GM23338 (cell line): ENCODE measurements around the gene CTNNA3. TPM values are rescaled to one million over a fixed set of nuclear protein-coding genes. Genes with fewer than 3 reads are reported as not detected.

Experiments used
- ATAC-seq: fragments of 200-7000 bp; cut with Tn5 transposase; 3 replicates; pipeline ENCODE4 v1.9.1; 2020
- DNase-seq: peaks from one replicate; pipeline ENCODE4 v3.0.0-alpha.2; 2015; ENCODE audit warnings: low spot score
- H2AFZ ChIP-seq: fragments of 200-600 bp; sonication (generic); 2 replicates; pipeline ENCODE4 v1.8.0; 2016; ENCODE audit warnings: antibody characterized with exemption, mild to moderate bottlenecking, moderate library complexity
- H3F3A ChIP-seq: fragments of 200-600 bp; sonication (generic); replicated peaks from 2 replicates; pipeline ENCODE4 v1.8.0; 2017; ENCODE audit warnings: antibody characterized with exemption, mixed run types, low read depth
- H3K27ac ChIP-seq: fragments of 200-600 bp; sonication (generic); 2 replicates; pipeline ENCODE4 v1.6.1; 2016; ENCODE audit warnings: low read depth
- H3K27me3 ChIP-seq: fragments of 200-600 bp; sonication (generic); 2 replicates; pipeline ENCODE4 v1.8.0; 2016; ENCODE audit warnings: mild to moderate bottlenecking, mixed run types, moderate library complexity; ENCODE audit not compliant: insufficient read depth
- H3K36me3 ChIP-seq: fragments of 200-600 bp; sonication (generic); 2 replicates; pipeline ENCODE4 v1.8.0; 2016; ENCODE audit warnings: mild to moderate bottlenecking; ENCODE audit not compliant: insufficient read depth
- H3K4me1 ChIP-seq: fragments of 200-600 bp; sonication (generic); 2 replicates; pipeline ENCODE4 v1.8.0; 2016; ENCODE audit warnings: mild to moderate bottlenecking, moderate library complexity; ENCODE audit not compliant: insufficient read depth
- H3K4me2 ChIP-seq: fragments of 200-600 bp; sonication (generic); 2 replicates; pipeline ENCODE4 v1.7.1; 2017; ENCODE audit warnings: mixed run types
- H3K4me3 ChIP-seq: fragments of 200-600 bp; sonication (generic); 2 replicates; pipeline ENCODE4 v1.6.1; 2016; ENCODE audit warnings: mixed run types
- H3K79me2 ChIP-seq: fragments of 200-600 bp; sonication (generic); replicated peaks from 2 replicates; pipeline ENCODE4 v1.8.0; 2017; ENCODE audit warnings: mild to moderate bottlenecking; ENCODE audit not compliant: insufficient read depth
- H3K9me2 ChIP-seq: fragments of 200-600 bp; sonication (generic); 2 replicates; pipeline ENCODE4 v1.8.0; 2017; ENCODE audit not compliant: insufficient read depth
- H4K20me1 ChIP-seq: fragments of 200-600 bp; sonication (generic); replicated peaks from 2 replicates; pipeline ENCODE4 v1.8.0; 2017; ENCODE audit warnings: mild to moderate bottlenecking; ENCODE audit not compliant: insufficient read depth
- H3K27ac Mint-ChIP-seq: 2 replicates; pipeline ENCODE4 v1.8.0; 2020; ENCODE audit warnings: inconsistent platforms, mild to moderate bottlenecking, moderate library complexity, mixed read lengths
- H3K27me3 Mint-ChIP-seq: 3 replicates; pipeline ENCODE4 v1.8.0; 2022; ENCODE audit warnings: low read depth, mild to moderate bottlenecking, moderate library complexity, mixed read lengths, inconsistent platforms; ENCODE audit not compliant: insufficient read depth, poor library complexity
- H3K36me3 Mint-ChIP-seq: 3 replicates; pipeline ENCODE4 v1.8.0; 2021; ENCODE audit warnings: low read depth, mild to moderate bottlenecking, inconsistent platforms, moderate library complexity, mixed read lengths
- H3K4me1 Mint-ChIP-seq: 3 replicates; pipeline ENCODE4 v1.8.0; 2020; ENCODE audit warnings: mild to moderate bottlenecking, inconsistent platforms, mixed read lengths
- H3K4me3 Mint-ChIP-seq: 3 replicates; pipeline ENCODE4 v1.8.0; 2021; ENCODE audit warnings: moderate library complexity, mild to moderate bottlenecking, inconsistent platforms, mixed read lengths
- H3K9me3 Mint-ChIP-seq: 3 replicates; pipeline ENCODE4 v1.8.0; 2020; ENCODE audit warnings: moderate library complexity, mild to moderate bottlenecking, inconsistent platforms, mixed read lengths
- CREB1 ChIP-seq: fragments of 250-450 bp; sonication (Bioruptor Pico); IDR thresholded peaks from 2 replicates; pipeline ENCODE4 v1.5.0; 2020; ENCODE audit warnings: low read depth, mild to moderate bottlenecking, moderate library complexity
- EZH2 ChIP-seq: fragments of 200-600 bp; sonication (generic); IDR thresholded peaks from one replicate; pipeline ENCODE4 v1.8.0; 2017; ENCODE audit warnings: antibody characterized with exemption, mild to moderate bottlenecking, low read depth; ENCODE audit not compliant: unreplicated experiment
- EZH2phosphoT487 ChIP-seq: fragments of 200-600 bp; sonication (generic); IDR thresholded peaks from one replicate; pipeline ENCODE4 v1.8.1; 2018; ENCODE audit warnings: antibody characterized with exemption; ENCODE audit not compliant: unreplicated experiment
- JUNB ChIP-seq: IDR thresholded peaks from one replicate; pipeline ENCODE4 v1.6.1; 2016; ENCODE audit warnings: antibody characterized with exemption; ENCODE audit not compliant: unreplicated experiment
- NANOG ChIP-seq: IDR thresholded peaks from 2 replicates; pipeline ENCODE4 v1.6.1; 2016; ENCODE audit warnings: antibody characterized with exemption, borderline replicate concordance
- ZNF114 ChIP-seq: fragments of 250-450 bp; sonication (Bioruptor Pico); IDR thresholded peaks from 2 replicates; pipeline ENCODE4 v1.5.0; 2020; ENCODE audit warnings: mild to moderate bottlenecking, moderate library complexity
- ZNF331 ChIP-seq: fragments of 250-450 bp; sonication (Bioruptor Pico); IDR thresholded peaks from 2 replicates; pipeline ENCODE4 v1.5.0; 2020; ENCODE audit warnings: low read depth, mild to moderate bottlenecking, moderate library complexity
- polyA plus RNA-seq: library from polyadenylated mRNA; unstranded; fragments of >200 nt; fragmentation: Nextera tagmentation; extraction: Ambion mirVana; gene quantifications from 2 replicates; pipeline ENCODE4 v1.2.1, GENCODE V29; 2016
- total RNA-seq: library from RNA; depleted of rRNA; stranded (reverse); fragments of >200 nt; shearing (Covaris generic); gene quantifications from 2 replicates; pipeline ENCODE4 v1.2.3, GENCODE V29; 2014
- TF ChIP-seq, protein P1 (sequence below): IDR thresholded peaks from one replicate; pipeline ENCODE4 v1.6.1; 2018; ENCODE audit warnings: antibody characterized with exemption; ENCODE audit not compliant: unreplicated experiment
- TF ChIP-seq, protein P2 (sequence below): IDR thresholded peaks from 2 replicates; pipeline ENCODE4 v1.6.1; 2016; ENCODE audit warnings: antibody characterized with exemption
- TF ChIP-seq, protein P3 (sequence below), 2 experiments: fragments of 200-600 bp in 1 of 2; sonication (generic) in 1 of 2; conservative IDR thresholded peaks; 2 replicates each; pipeline versions ENCODE4 v1.5.1 to v1.6.1; 2016 to 2017; ENCODE audit warnings: antibody characterized with exemption in 2 of 2, low read depth in 2 of 2, mild to moderate bottlenecking in 2 of 2, moderate library complexity in 1 of 2

The CTNNA3 gene
- total and polyA plus RNA-seq, 2 experiments from 2014 or later = 0.71 to 3.3 TPM

DNA sequence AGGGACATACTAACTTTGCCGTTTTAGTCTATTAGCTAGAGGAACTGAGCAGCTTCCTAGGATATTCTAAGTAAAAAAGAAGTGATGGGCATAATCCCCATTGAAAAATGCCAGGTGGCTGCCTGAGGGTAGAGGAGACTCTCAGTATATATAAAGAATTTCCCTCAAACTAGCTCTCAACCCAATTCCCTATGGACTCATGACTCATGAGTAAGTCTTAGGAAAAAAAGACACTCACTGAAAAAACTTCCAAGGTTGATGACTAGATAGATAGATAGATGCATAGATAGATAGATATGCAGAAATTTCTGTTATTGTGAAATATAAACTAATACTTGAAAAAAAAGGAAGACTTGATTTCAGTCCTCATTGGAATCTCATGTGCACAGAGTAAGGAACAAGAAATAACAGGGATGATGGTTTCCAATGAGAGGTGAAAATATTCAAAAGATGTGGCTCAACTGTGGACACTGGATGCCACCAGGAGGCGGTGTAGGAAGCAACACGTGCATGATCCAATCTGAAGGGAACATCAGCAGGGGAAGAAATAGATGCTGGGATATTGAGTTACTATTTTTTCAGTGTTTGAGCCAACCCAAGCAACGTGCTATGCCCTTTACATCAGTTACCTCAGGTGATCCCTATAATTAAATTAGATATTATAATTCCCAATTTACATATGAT lies 1481.1 kb downstream of the CTNNA3 start:
- H2AFZ ChIP-seq = no peak overlapping the region
- DNase-seq (peak; percentile 33), ATAC-seq (no peak)
- Mint-ChIP-seq H3K4me1 (no peaks in the 10 kb centered on the region), H3K27me3 (no peaks in the 10 kb centered on the region), H3K4me3 (no peak overlapping the region), H3K27ac (no peak overlapping the region), H3K9me3 (no peaks in the 10 kb centered on the region; the same call in 2 of the 3 replicates), H3K36me3 (no peaks in the 10 kb centered on the region)
- peaks cover 9% of the 10 kb centered on the region for H3K9me2 ChIP-seq
- H3K27ac ChIP-seq = no peak overlapping the region
- H3K79me2 ChIP-seq = no peaks in the 10 kb centered on the region
- H4K20me1 ChIP-seq = no peaks in the 10 kb centered on the region
- H3K4me1 ChIP-seq = no peaks in the 10 kb centered on the region
- no peak overlapping the region for H3K4me3 ChIP-seq
- no peaks in the 10 kb centered on the region for H3F3A ChIP-seq
- no peaks in the 10 kb centered on the region for H3K36me3 ChIP-seq
- no peaks in the 10 kb centered on the region for H3K27me3 ChIP-seq
- TF ChIP-seq EZH2 (no peak), ZNF114 (CRISPR knock-in tag) (no peak), CREB1 (CRISPR knock-in tag) (no peak), NANOG (no peak)
- TF ChIP-seq, protein P1, sequence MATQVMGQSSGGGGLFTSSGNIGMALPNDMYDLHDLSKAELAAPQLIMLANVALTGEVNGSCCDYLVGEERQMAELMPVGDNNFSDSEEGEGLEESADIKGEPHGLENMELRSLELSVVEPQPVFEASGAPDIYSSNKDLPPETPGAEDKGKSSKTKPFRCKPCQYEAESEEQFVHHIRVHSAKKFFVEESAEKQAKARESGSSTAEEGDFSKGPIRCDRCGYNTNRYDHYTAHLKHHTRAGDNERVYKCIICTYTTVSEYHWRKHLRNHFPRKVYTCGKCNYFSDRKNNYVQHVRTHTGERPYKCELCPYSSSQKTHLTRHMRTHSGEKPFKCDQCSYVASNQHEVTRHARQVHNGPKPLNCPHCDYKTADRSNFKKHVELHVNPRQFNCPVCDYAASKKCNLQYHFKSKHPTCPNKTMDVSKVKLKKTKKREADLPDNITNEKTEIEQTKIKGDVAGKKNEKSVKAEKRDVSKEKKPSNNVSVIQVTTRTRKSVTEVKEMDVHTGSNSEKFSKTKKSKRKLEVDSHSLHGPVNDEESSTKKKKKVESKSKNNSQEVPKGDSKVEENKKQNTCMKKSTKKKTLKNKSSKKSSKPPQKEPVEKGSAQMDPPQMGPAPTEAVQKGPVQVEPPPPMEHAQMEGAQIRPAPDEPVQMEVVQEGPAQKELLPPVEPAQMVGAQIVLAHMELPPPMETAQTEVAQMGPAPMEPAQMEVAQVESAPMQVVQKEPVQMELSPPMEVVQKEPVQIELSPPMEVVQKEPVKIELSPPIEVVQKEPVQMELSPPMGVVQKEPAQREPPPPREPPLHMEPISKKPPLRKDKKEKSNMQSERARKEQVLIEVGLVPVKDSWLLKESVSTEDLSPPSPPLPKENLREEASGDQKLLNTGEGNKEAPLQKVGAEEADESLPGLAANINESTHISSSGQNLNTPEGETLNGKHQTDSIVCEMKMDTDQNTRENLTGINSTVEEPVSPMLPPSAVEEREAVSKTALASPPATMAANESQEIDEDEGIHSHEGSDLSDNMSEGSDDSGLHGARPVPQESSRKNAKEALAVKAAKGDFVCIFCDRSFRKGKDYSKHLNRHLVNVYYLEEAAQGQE = no peak
- TF ChIP-seq, protein P2, sequence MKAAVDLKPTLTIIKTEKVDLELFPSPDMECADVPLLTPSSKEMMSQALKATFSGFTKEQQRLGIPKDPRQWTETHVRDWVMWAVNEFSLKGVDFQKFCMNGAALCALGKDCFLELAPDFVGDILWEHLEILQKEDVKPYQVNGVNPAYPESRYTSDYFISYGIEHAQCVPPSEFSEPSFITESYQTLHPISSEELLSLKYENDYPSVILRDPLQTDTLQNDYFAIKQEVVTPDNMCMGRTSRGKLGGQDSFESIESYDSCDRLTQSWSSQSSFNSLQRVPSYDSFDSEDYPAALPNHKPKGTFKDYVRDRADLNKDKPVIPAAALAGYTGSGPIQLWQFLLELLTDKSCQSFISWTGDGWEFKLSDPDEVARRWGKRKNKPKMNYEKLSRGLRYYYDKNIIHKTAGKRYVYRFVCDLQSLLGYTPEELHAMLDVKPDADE = no peak
- TF ChIP-seq, protein P3, sequence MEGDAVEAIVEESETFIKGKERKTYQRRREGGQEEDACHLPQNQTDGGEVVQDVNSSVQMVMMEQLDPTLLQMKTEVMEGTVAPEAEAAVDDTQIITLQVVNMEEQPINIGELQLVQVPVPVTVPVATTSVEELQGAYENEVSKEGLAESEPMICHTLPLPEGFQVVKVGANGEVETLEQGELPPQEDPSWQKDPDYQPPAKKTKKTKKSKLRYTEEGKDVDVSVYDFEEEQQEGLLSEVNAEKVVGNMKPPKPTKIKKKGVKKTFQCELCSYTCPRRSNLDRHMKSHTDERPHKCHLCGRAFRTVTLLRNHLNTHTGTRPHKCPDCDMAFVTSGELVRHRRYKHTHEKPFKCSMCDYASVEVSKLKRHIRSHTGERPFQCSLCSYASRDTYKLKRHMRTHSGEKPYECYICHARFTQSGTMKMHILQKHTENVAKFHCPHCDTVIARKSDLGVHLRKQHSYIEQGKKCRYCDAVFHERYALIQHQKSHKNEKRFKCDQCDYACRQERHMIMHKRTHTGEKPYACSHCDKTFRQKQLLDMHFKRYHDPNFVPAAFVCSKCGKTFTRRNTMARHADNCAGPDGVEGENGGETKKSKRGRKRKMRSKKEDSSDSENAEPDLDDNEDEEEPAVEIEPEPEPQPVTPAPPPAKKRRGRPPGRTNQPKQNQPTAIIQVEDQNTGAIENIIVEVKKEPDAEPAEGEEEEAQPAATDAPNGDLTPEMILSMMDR (conservative IDR thresholded peaks at IDR 0.05; ENCODE audit: low read depth in 2 of 2) = peak; percentile 56 to 67
- no peak overlapping the region for H3K4me2 ChIP-seq

DNA sequence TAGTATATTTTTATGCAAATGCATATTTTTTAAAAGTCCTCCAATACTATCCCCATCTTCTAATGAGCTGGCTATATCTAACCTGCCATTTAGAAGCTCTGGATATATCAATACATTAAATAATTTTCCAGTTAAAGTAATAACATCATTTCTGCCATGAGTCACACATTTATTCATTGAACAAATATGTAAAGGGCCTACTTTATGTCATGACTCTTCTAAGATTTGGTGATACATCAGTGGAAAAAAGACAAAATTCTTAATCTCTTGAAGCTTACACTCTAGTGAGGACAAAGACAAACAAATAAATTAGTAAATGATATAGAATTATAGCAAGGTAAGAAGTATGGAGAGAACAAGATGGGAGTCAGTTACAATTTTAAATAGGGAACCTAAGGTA lies 1487.0 kb downstream of the CTNNA3 start:
- Histone ChIP-seq H3K4me1 (no peaks in the 10 kb centered on the region), H3F3A (no peaks in the 10 kb centered on the region), H3K79me2 (no peaks in the 10 kb centered on the region), H3K4me2 (no peak overlapping the region), H3K27me3 (no peaks in the 10 kb centered on the region), H3K36me3 (no peaks in the 10 kb centered on the region), H2AFZ (no peak overlapping the region), H3K27ac (no peak overlapping the region), H4K20me1 (no peaks in the 10 kb centered on the region), H3K9me2 (no peaks in the 10 kb centered on the region), H3K4me3 (no peak overlapping the region)
- no peak for ATAC-seq
- H3K9me3 Mint-ChIP-seq = no peaks in the 10 kb centered on the region
- no peak overlapping the region for H3K27ac Mint-ChIP-seq
- no peaks in the 10 kb centered on the region for H3K36me3 Mint-ChIP-seq
- no peaks in the 10 kb centered on the region for H3K27me3 Mint-ChIP-seq
- DNase-seq = no peak
- 0 out of 3 replicates have a peak, but pooled peaks cover 3% of the 10 kb centered on the region for H3K4me1 Mint-ChIP-seq
- H3K4me3 Mint-ChIP-seq = no peak overlapping the region
- no peak for TF ChIP-seq CREB1 (CRISPR knock-in tag)
- TF ChIP-seq, protein P3 (conservative IDR thresholded peaks at IDR 0.05; ENCODE audit: low read depth in 2 of 2) = no peak
- no peak for TF ChIP-seq ZNF114 (CRISPR knock-in tag)
- TF ChIP-seq EZH2phosphoT487 = no peak
- no peak for TF ChIP-seq EZH2
- no peak for TF ChIP-seq NANOG
- no peak for TF ChIP-seq JUNB
- no peak for TF ChIP-seq ZNF331 (CRISPR knock-in tag)
- TF ChIP-seq, protein P2 = no peak
